K562 (cell line): ENCODE data around the gene UBXN10. TPM values are rescaled to one million over a fixed set of nuclear protein-coding genes. Genes with fewer than 3 reads are reported as not detected.

Source experiments
- ATF4 ChIP-seq: fragments of 450-650 bp; formaldehyde crosslinking; IDR thresholded peaks from 2 replicates; pipeline ENCODE4 v1.4.0; 2022; ENCODE audit warnings: mild to moderate bottlenecking, moderate library complexity
- MGA ChIP-seq: fragments of 450-650 bp; IDR thresholded peaks from 2 replicates; pipeline ENCODE4 v1.6.1; 2016; ENCODE audit warnings: mild to moderate bottlenecking, moderate library complexity
- polyA plus RNA-seq, 8 experiments: library from polyadenylated mRNA; depleted of rRNA in 4 of 8; stranded (reverse) in 5 of 8; unstranded in 3 of 8; fragments of >200 nt; fragmentation: Nextera tagmentation in 2 of 8; fragmentation: Illumina TruSeq in 1 of 8; extraction: Ambion mirVana in 2 of 8; extraction: Trizol in 1 of 8; gene quantifications; 2 replicates each; pipeline versions ENCODE4 v1.2.1 to v1.2.3, GENCODE V29; 2011 to 2014; ENCODE audit warnings: inconsistent platforms in 1 of 8, missing spikeins in 1 of 8
- total RNA-seq, 7 experiments: library from RNA; depleted of rRNA in 6 of 7; stranded (reverse); fragments of >200 nt in 6 of 7; fragmentation: Illumina TruSeq in 2 of 7; extraction: Trizol in 2 of 7; gene quantifications; 2 replicates each; pipeline versions ENCODE4 v1.2.1 to v1.2.3, GENCODE V29; 2011 to 2021; ENCODE audit warnings: low replicate concordance in 1 of 7

The UBXN10 gene
- total and polyA plus RNA-seq, 9 of the 15 experiments (the other 6 are each of a cell fraction or from before 2014, with no cell fraction given), result 10.7 to 17.7 (median 13.6) TPM

GRCh38 chr1:20215716-20216115, 29.8 kb downstream of the UBXN10 start (continued):
- no peak for TF ChIP-seq MGA
- TF ChIP-seq ATF4 (CRISPR knock-in tag), result no peak
- TF ChIP-seq, all 486 proteins: peak for 0
